ENCODE results near the gene SHC2.

Gene SHC2

GRCh38 chr19:379796-380195, 81.0 kb downstream of the SHC2 start:
- TF ChIP-seq CTCF (IDR thresholded peaks at IDR 0.05; ENCODE audit: low read length, missing control alignments), result no peak
- no peak overlapping the region for H3K4me3 ChIP-seq (replicated peaks; ENCODE audit: low read depth, low read length)
- no peak for DNase-seq (ENCODE audit: low read depth)

GRCh38 chr19:378706-379105, 82.1 kb downstream of the SHC2 start:
- no peak overlapping the region for H3K4me3 ChIP-seq (replicated peaks; ENCODE audit: low read depth, low read length)
- DNase-seq (ENCODE audit: low read depth), result no peak
- TF ChIP-seq CTCF (IDR thresholded peaks at IDR 0.05; ENCODE audit: low read length, missing control alignments), result no peak

GRCh38 chr19:377801-378581, 82.8 kb downstream of the SHC2 start:
- no peak for DNase-seq (ENCODE audit: low read depth)
- no peak for TF ChIP-seq CTCF (IDR thresholded peaks at IDR 0.05; ENCODE audit: low read length, missing control alignments)
- H3K4me3 ChIP-seq (replicated peaks; ENCODE audit: low read depth, low read length), result no peak overlapping the region

GRCh38 chr19:376111-376470, 84.7 kb downstream of the SHC2 start:
- TF ChIP-seq CTCF (IDR thresholded peaks at IDR 0.05; ENCODE audit: low read length, missing control alignments), result no peak
- H3K4me3 ChIP-seq (replicated peaks; ENCODE audit: low read depth, low read length), result no peak overlapping the region
- DNase-seq (ENCODE audit: low read depth), result no peak

- TF ChIP-seq CTCF (IDR thresholded peaks at IDR 0.05; ENCODE audit: low read length, missing control alignments), result no peak
Measured at GRCh38 chr19:375395-376110, 85.3 kb downstream of the SHC2 start.

GRCh38 chr19:374886-375235, 86.0 kb downstream of the SHC2 start:
- DNase-seq (ENCODE audit: low read depth), result no peak
- no peak overlapping the region for H3K4me3 ChIP-seq (replicated peaks; ENCODE audit: low read depth, low read length)

More at GRCh38 chr19:375395-376110, 85.3 kb downstream of the SHC2 start:
- DNase-seq (ENCODE audit: low read depth), result no peak
- no peak overlapping the region for H3K4me3 ChIP-seq (replicated peaks; ENCODE audit: low read depth, low read length)

More at GRCh38 chr19:374886-375235, 86.0 kb downstream of the SHC2 start:
- no peak for TF ChIP-seq CTCF (IDR thresholded peaks at IDR 0.05; ENCODE audit: low read length, missing control alignments)

Measured in fibroblast of pulmonary artery (primary cell).